ENCODE results near the gene XYLT1. TPM values are rescaled to one million over a fixed set of nuclear protein-coding genes. Genes with fewer than 3 reads are reported as not detected.

Gene XYLT1
- total and polyA plus RNA-seq, 2 experiments from 2014 or later = 4.5 to 26.3 TPM

DNA sequence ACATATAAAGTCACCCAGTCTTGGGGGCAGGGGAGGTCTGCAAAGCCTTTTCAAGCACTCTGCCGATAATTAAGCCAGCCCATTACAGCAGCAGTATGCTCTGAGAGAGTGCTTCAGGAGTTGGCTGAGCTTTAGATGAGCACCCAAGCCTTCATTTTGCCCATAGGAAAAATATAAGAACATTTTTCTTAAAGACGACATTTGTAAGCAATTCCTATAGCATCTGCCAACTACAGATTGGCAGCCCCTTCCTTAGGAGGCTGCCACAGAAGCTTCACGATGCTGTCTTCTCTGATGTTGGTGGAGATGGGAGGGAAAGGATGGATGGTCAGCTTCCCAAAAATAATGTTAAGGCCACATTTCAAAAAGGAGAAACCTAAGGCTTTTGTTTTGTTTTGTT, 367.5 kb downstream of the XYLT1 start:
- TF ChIP-seq EZH2phosphoT487 (IDR thresholded peaks at IDR 0.05; ENCODE audit: insufficient read depth, low read depth) (no peak), EZH2 (IDR thresholded peaks at IDR 0.05; ENCODE audit: insufficient read depth, poor library complexity, severe bottlenecking) (no peak)
- Histone ChIP-seq H3K79me2 (ENCODE audit: insufficient read depth) (no peaks in the 10 kb centered on the region), H3K36me3 (ENCODE audit: low read depth) (no peaks in the 10 kb centered on the region), H3K4me3 (no peak overlapping the region), H3K9me3 (ENCODE audit: low read depth) (no peaks in the 10 kb centered on the region), H3K4me2 (ENCODE audit: unreplicated experiment) (no peak overlapping the region), H3F3A (ENCODE audit: insufficient read depth) (peaks cover 8% of the 10 kb centered on the region; the same call in 1 of the 2 replicates), H4K20me1 (ENCODE audit: insufficient read depth) (no peaks in the 10 kb centered on the region), H3K27me3 (replicated peaks; ENCODE audit: insufficient read depth) (no peaks in the 10 kb centered on the region), H3K9me2 (ENCODE audit: insufficient read depth) (no peaks in the 10 kb centered on the region), H3K27ac (no peak overlapping the region), H3K4me1 (ENCODE audit: insufficient read depth) (no peaks in the 10 kb centered on the region), H2AFZ (no peak overlapping the region), H3K9ac (no peak overlapping the region)
- WGBS, 2 experiments (ENCODE audit: low coverage in 1 of 2, low lambda C conversion rate in 2 of 2, missing lambda C conversion rate in 2 of 2) = 97% methylated on average over 3 of the region's 3 CpGs
- in situ Hi-C loops (cut with MboI) = no loop called here
- DNase-seq = no peak

DNA sequence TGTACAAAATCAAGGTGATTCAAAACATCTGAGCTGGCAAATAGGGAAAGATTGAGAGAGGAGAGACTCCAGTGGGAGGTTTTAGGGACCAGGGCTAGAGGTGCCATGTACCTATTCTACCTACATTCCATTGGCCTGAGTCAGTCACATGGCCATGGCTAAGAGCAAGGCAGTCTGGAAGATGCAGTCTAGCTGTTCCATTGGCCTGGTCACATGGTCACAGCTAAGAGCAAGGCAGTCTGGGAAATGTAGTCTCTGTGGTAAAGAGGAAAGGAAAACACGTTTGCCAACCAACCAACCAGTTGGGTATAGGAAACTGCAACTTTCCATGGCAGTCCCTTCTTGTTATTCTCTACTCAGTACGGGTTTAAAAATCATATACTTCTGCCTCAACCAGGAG, 369.1 kb downstream of the XYLT1 start:
- 82 to 90% methylated on average over 2 of the region's 2 CpGs for WGBS, 2 experiments (ENCODE audit: low coverage in 1 of 2, low lambda C conversion rate in 2 of 2, missing lambda C conversion rate in 2 of 2)
- Histone ChIP-seq H3K4me2 (ENCODE audit: unreplicated experiment) (no peak overlapping the region), H3K27me3 (replicated peaks; ENCODE audit: insufficient read depth) (no peaks in the 10 kb centered on the region), H3K4me1 (ENCODE audit: insufficient read depth) (no peaks in the 10 kb centered on the region), H3K4me3 (no peak overlapping the region), H2AFZ (no peak overlapping the region), H3F3A (ENCODE audit: insufficient read depth) (peaks cover 8% of the 10 kb centered on the region; the same call in 1 of the 2 replicates), H3K79me2 (ENCODE audit: insufficient read depth) (no peaks in the 10 kb centered on the region), H3K27ac (no peak overlapping the region), H3K36me3 (ENCODE audit: low read depth) (no peaks in the 10 kb centered on the region), H4K20me1 (ENCODE audit: insufficient read depth) (no peaks in the 10 kb centered on the region), H3K9me3 (ENCODE audit: low read depth) (no peaks in the 10 kb centered on the region), H3K9me2 (ENCODE audit: insufficient read depth) (no peaks in the 10 kb centered on the region), H3K9ac (no peak overlapping the region)
- no peak for TF ChIP-seq EZH2phosphoT487 (IDR thresholded peaks at IDR 0.05; ENCODE audit: insufficient read depth, low read depth)
- TF ChIP-seq EZH2 (IDR thresholded peaks at IDR 0.05; ENCODE audit: insufficient read depth, poor library complexity, severe bottlenecking) = no peak
- in situ Hi-C loops (cut with MboI) = no loop called here
- peak; percentile 16 for DNase-seq

DNA sequence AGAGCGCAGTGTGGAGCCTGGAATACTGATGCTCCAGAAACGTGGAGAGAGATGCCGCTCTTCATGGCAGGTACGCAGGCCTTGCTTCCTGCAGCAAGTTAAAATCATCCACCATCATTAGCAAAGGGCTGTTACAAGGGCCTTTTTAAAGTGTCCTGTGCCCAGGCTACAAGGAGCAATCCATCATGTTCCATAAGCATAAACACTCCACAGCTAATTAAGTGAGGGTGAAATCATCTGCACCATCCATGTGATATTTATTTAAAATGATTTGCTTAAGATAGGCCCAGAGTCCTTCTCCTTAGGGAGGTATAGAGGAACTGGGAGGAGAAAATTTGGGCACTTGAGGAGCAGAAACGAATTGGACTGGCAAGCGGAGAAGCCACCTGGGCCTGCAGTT, 372.1 kb downstream of the XYLT1 start:
- WGBS, 2 experiments (ENCODE audit: low coverage in 1 of 2, low lambda C conversion rate in 2 of 2, missing lambda C conversion rate in 2 of 2) = 95 to 100% methylated on average over 6 of the region's 6 CpGs
- H3K36me3 ChIP-seq (ENCODE audit: low read depth) = no peaks in the 10 kb centered on the region
- no peaks in the 10 kb centered on the region for H3K9me3 ChIP-seq (ENCODE audit: low read depth)
- no peaks in the 10 kb centered on the region for H3K79me2 ChIP-seq (ENCODE audit: insufficient read depth)
- no peak overlapping the region for H3K4me3 ChIP-seq
- no peaks in the 10 kb centered on the region for H3K9me2 ChIP-seq (ENCODE audit: insufficient read depth)
- H2AFZ ChIP-seq = no peak overlapping the region
- DNase-seq = no peak
- no peak overlapping the region for H3K27ac ChIP-seq
- no peak overlapping the region for H3K9ac ChIP-seq
- no peaks in the 10 kb centered on the region for H4K20me1 ChIP-seq (ENCODE audit: insufficient read depth)
- no peaks in the 10 kb centered on the region for H3K27me3 ChIP-seq (replicated peaks; ENCODE audit: insufficient read depth)
- no peaks in the 10 kb centered on the region; the same call in 1 of the 2 replicates for H3F3A ChIP-seq (ENCODE audit: insufficient read depth)
- H3K4me2 ChIP-seq (ENCODE audit: unreplicated experiment) = no peak overlapping the region
- in situ Hi-C loops (cut with MboI) = no loop called here
- no peaks in the 10 kb centered on the region for H3K4me1 ChIP-seq (ENCODE audit: insufficient read depth)
- TF ChIP-seq EZH2 (IDR thresholded peaks at IDR 0.05; ENCODE audit: insufficient read depth, poor library complexity, severe bottlenecking) (no peak), EZH2phosphoT487 (IDR thresholded peaks at IDR 0.05; ENCODE audit: insufficient read depth, low read depth) (no peak)

DNA sequence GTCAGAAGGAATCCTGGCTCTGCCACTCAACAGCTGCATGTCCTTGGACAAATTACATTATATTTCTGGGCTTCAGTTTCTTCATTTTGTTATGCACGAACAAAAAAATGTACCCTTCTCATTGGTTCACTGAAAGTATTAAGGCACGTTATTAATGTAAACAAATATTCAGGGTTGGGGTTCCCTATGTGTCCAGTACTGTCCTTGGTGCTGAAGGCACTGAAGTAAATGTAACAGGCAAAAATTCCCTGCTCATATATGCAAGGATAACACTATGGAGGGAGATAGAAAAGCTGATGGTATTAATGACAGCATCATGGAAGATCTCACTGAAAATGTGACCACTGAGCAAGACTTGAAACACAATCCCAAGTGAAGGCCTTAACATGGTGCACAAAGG, 386.6 kb downstream of the XYLT1 start:
- no peak for TF ChIP-seq EZH2 (IDR thresholded peaks at IDR 0.05; ENCODE audit: insufficient read depth, poor library complexity, severe bottlenecking)
- no peak for TF ChIP-seq EZH2phosphoT487 (IDR thresholded peaks at IDR 0.05; ENCODE audit: insufficient read depth, low read depth)
- no peaks in the 10 kb centered on the region for H3K79me2 ChIP-seq (ENCODE audit: insufficient read depth)
- peak; percentile 25 for DNase-seq
- H3K27ac ChIP-seq = no peak overlapping the region
- no peaks in the 10 kb centered on the region for H3K4me1 ChIP-seq (ENCODE audit: insufficient read depth)
- 6 to 9% methylated on average over 2 of the region's 2 CpGs for WGBS, 2 experiments (ENCODE audit: low coverage in 1 of 2, low lambda C conversion rate in 2 of 2, missing lambda C conversion rate in 2 of 2)
- H4K20me1 ChIP-seq (ENCODE audit: insufficient read depth) = no peaks in the 10 kb centered on the region
- H3K27me3 ChIP-seq (replicated peaks; ENCODE audit: insufficient read depth) = no peaks in the 10 kb centered on the region
- no peak overlapping the region for H3K9ac ChIP-seq
- no peak overlapping the region for H3K4me3 ChIP-seq
- no peaks in the 10 kb centered on the region for H3K36me3 ChIP-seq (ENCODE audit: low read depth)
- H3K4me2 ChIP-seq (ENCODE audit: unreplicated experiment) = no peak overlapping the region
- H3K9me2 ChIP-seq (ENCODE audit: insufficient read depth) = no peaks in the 10 kb centered on the region
- H2AFZ ChIP-seq = no peak overlapping the region
- no peaks in the 10 kb centered on the region for H3F3A ChIP-seq (ENCODE audit: insufficient read depth)
- H3K9me3 ChIP-seq (ENCODE audit: low read depth) = no peaks in the 10 kb centered on the region
- in situ Hi-C loops (cut with MboI) = no loop called here

DNA sequence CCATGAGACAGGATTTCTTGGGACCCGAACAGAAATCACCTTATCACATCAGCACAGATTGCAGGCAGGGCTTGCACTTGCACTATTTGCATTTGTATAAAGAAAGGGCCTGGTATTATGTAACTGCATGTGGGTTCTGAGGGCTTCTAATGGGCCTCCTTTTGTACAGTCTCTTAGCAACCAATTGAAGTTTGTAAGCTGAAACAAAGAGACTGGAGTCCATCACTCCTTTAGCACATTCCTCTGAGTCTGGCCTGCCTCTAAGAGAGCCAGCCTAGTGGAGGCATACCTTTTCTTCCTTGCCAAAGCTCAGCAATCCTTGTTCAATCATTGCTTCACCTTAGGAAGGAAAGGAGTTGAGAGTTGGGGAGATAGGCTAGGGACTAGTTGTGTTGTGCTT, 387.1 kb downstream of the XYLT1 start:
- in situ Hi-C loops (cut with MboI) = no loop called here
- 3 to 14% methylated on average over 1 of the region's 1 CpG for WGBS, 2 experiments (ENCODE audit: low coverage in 1 of 2, low lambda C conversion rate in 2 of 2, missing lambda C conversion rate in 2 of 2)
- no peak overlapping the region for H3K27ac ChIP-seq
- no peaks in the 10 kb centered on the region for H3K9me3 ChIP-seq (ENCODE audit: low read depth)
- H3K36me3 ChIP-seq (ENCODE audit: low read depth) = no peaks in the 10 kb centered on the region
- no peaks in the 10 kb centered on the region for H3K79me2 ChIP-seq (ENCODE audit: insufficient read depth)
- H3F3A ChIP-seq (ENCODE audit: insufficient read depth) = no peaks in the 10 kb centered on the region
- TF ChIP-seq EZH2 (IDR thresholded peaks at IDR 0.05; ENCODE audit: insufficient read depth, poor library complexity, severe bottlenecking) (no peak), EZH2phosphoT487 (IDR thresholded peaks at IDR 0.05; ENCODE audit: insufficient read depth, low read depth) (no peak)
- no peaks in the 10 kb centered on the region for H4K20me1 ChIP-seq (ENCODE audit: insufficient read depth)
- H3K4me2 ChIP-seq (ENCODE audit: unreplicated experiment) = no peak overlapping the region
- no peaks in the 10 kb centered on the region for H3K9me2 ChIP-seq (ENCODE audit: insufficient read depth)
- no peak overlapping the region for H2AFZ ChIP-seq
- no peak overlapping the region for H3K4me3 ChIP-seq
- no peaks in the 10 kb centered on the region for H3K4me1 ChIP-seq (ENCODE audit: insufficient read depth)
- H3K9ac ChIP-seq = no peak overlapping the region
- DNase-seq = no peak
- no peaks in the 10 kb centered on the region for H3K27me3 ChIP-seq (replicated peaks; ENCODE audit: insufficient read depth)
